GM21825 (cell line): ENCODE measurements around the gene STOML1.

ENCODE experiments used
- ATAC-seq: cut with Tn5 transposase; IDR thresholded peaks from one replicate; pipeline ENCODE4 v1.9.1; 2021; ENCODE audit warnings: mild to moderate bottlenecking, moderate library complexity; ENCODE audit not compliant: unreplicated experiment

Gene STOML1

GRCh38 chr15:73991726-73992593 lies at the start of gene STOML1:
STOML1 (minus strand) TSS chr15:73992295; CDS start chr15:73992223, 72 bp downstream.
- ATAC-seq = peak; percentile 58

GRCh38 chr15:74041311-74041756 lies 49.2 kb upstream of the STOML1 start:
- no peak for ATAC-seq

GRCh38 chr15:74040109-74040850 lies 48.2 kb upstream of the STOML1 start:
- no peak for ATAC-seq

- no peak for ATAC-seq
These were observed 47.5 kb upstream of the STOML1 start for GRCh38 chr15:74039656-74040010.

- ATAC-seq = no peak
These were observed 46.9 kb upstream of the STOML1 start for GRCh38 chr15:74038707-74039655.

- ATAC-seq = no peak
These were observed 45.3 kb upstream of the STOML1 start for GRCh38 chr15:74037171-74038117.

GRCh38 chr15:74036271-74037170 lies 44.4 kb upstream of the STOML1 start:
- ATAC-seq = no peak

GRCh38 chr15:74035121-74036017 lies 43.3 kb upstream of the STOML1 start:
- no peak for ATAC-seq

- no peak for ATAC-seq
These were observed 42.2 kb upstream of the STOML1 start for GRCh38 chr15:74034206-74034755.

- no peak for ATAC-seq
These were observed 40.8 kb upstream of the STOML1 start for GRCh38 chr15:74032606-74033561.

- no peak for ATAC-seq
These were observed 40.0 kb upstream of the STOML1 start for GRCh38 chr15:74032046-74032445.

- ATAC-seq = no peak
These were observed 36.6 kb upstream of the STOML1 start for GRCh38 chr15:74028646-74029045.

- ATAC-seq = no peak
These were observed 35.6 kb upstream of the STOML1 start for GRCh38 chr15:74027688-74028087.

GRCh38 chr15:74025436-74025835 lies 33.3 kb upstream of the STOML1 start:
- no peak for ATAC-seq

- no peak for ATAC-seq
These were observed 32.6 kb upstream of the STOML1 start for GRCh38 chr15:74024687-74025086.

- no peak for ATAC-seq
These were observed 30.8 kb upstream of the STOML1 start for GRCh38 chr15:74022706-74023470.
